ENCODE data around the gene HECTD1.
"Not testable (repeated sequence)": the region's sequence is repeated elsewhere in the genome, so short reads cannot be mapped to it uniquely, and the experiment has no call there.

GRCh38 chr14:31093884-31094839 is 113.4 kb downstream of the HECTD1 start:
- not testable (repeated sequence) for TF ChIP-seq POLR2A, CTCF (IDR thresholded peaks at IDR 0.05)

All from testis (tissue), 2 donors.